Measurements from ENCODE around the gene EFEMP1. TPM values are rescaled to one million over a fixed set of nuclear protein-coding genes. Genes with fewer than 3 reads are reported as not detected.

EFEMP1 gene
- total RNA-seq, 1 experiment from 2014 or later = 0.34 TPM

DNA sequence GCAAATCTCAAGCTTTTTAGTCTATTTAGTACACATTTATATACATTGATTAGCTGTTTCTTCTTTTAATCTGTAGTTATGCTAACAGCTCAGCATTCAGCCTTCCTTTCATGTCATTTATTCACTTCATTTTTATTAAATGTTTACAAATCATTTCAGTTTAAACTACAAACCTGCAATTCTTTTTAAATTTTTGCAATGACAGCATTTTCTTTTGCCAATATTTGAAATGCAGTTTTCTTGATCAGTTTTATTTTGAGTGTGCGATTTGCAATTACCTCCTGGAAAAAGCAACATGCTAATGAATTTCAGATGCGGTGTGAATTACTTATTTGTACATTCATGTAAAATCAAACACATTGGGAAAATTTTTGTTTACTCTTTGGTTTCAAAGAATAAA lies 13.5 kb downstream of the EFEMP1 start:
- Histone ChIP-seq H3K4me3 (replicated peaks in 1 of 2; ENCODE audit: low read depth in 1 of 2, low read length in 2 of 2) (no peak overlapping the region), H3K9me2 (ENCODE audit: insufficient read depth) (no peaks in the 10 kb centered on the region), H3K9ac (ENCODE audit: low read length) (no peak overlapping the region), H3K79me2 (ENCODE audit: insufficient read depth, low read length) (no peaks in the 10 kb centered on the region), H3K4me1 (ENCODE audit: control insufficient read depth in 1 of 2, insufficient read depth in 2 of 2, low read length in 2 of 2) (no peaks in the 10 kb centered on the region), H3K9me3 (ENCODE audit: control insufficient read depth in 1 of 2, insufficient read depth in 1 of 2, low read depth in 1 of 2, low read length in 2 of 2) (no peaks in the 10 kb centered on the region), H2AFZ (ENCODE audit: low read depth, low read length, poor library complexity, severe bottlenecking) (no peak overlapping the region), H3K27ac (ENCODE audit: low read depth, low read length) (no peak overlapping the region), H3K36me3 (ENCODE audit: control insufficient read depth in 1 of 2, insufficient read depth in 2 of 2, low read length in 2 of 2) (no peaks in the 10 kb centered on the region), H3K27me3 (ENCODE audit: insufficient read depth, low read length) (no peaks in the 10 kb centered on the region), H3K4me2 (ENCODE audit: low read length) (no peak overlapping the region), H4K20me1 (ENCODE audit: insufficient read depth) (no peaks in the 10 kb centered on the region)
- TF ChIP-seq, protein P1, sequence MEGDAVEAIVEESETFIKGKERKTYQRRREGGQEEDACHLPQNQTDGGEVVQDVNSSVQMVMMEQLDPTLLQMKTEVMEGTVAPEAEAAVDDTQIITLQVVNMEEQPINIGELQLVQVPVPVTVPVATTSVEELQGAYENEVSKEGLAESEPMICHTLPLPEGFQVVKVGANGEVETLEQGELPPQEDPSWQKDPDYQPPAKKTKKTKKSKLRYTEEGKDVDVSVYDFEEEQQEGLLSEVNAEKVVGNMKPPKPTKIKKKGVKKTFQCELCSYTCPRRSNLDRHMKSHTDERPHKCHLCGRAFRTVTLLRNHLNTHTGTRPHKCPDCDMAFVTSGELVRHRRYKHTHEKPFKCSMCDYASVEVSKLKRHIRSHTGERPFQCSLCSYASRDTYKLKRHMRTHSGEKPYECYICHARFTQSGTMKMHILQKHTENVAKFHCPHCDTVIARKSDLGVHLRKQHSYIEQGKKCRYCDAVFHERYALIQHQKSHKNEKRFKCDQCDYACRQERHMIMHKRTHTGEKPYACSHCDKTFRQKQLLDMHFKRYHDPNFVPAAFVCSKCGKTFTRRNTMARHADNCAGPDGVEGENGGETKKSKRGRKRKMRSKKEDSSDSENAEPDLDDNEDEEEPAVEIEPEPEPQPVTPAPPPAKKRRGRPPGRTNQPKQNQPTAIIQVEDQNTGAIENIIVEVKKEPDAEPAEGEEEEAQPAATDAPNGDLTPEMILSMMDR (IDR thresholded peaks at IDR 0.05 in 2 of 3, conservative IDR thresholded peaks at IDR 0.05 in 1 of 3; ENCODE audit: borderline replicate concordance in 1 of 3, insufficient read depth in 1 of 3, low read depth in 2 of 3, low read length in 2 of 3) = no peak
- TF ChIP-seq, protein P2, sequence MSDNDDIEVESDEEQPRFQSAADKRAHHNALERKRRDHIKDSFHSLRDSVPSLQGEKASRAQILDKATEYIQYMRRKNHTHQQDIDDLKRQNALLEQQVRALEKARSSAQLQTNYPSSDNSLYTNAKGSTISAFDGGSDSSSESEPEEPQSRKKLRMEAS (IDR thresholded peaks at IDR 0.05) = no peak
- TF ChIP-seq TCF7L2 (IDR thresholded peaks at IDR 0.05; ENCODE audit: borderline replicate concordance, extremely low read depth, insufficient read depth, insufficient read length) (no peak), EZH2 (IDR thresholded peaks at IDR 0.05) (no peak), ZNF274 (IDR thresholded peaks at IDR 0.05; ENCODE audit: low read depth, low read length) (no peak)
- CTCF ChIA-PET = no interaction called here
- RAD21 ChIA-PET (ENCODE audit: low non-redundant PET in 1 of 2, low total read pairs in 2 of 2, uncharacterized antibody in 2 of 2, unreplicated experiment in 2 of 2) = no interaction called here
- BruUV-seq (replicated peaks) = no TSS peak
- ATAC-seq (no peak), DNase-seq (ENCODE audit: low read depth, low spot score) (no peak)
- intact Hi-C loops (cut with micrococcal nuclease) = no loop called here
- POLR2A ChIA-PET = no interaction called here

DNA sequence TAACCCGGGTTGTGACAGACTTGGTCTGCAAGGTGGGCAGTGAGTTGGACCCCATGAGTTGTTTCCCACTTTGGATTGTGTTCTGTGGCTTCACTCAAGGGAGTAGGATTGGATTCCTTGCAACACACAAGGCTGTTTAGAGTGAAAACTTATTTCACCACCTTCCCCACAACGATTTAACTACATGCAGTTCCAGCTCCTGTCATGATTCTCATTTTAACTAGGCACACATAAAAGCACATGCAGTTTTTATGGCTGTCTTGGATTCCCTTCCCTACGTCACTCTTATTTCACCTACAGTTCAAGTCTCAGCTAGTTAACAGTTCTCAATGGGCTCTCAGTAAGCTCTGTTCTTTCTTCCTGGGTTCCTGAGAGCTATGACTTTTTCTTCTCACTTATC lies 15.9 kb downstream of the EFEMP1 start:
- ChIA-PET CTCF (no interaction called here), POLR2A (no interaction called here), RAD21 (ENCODE audit: low non-redundant PET in 1 of 2, low total read pairs in 2 of 2, uncharacterized antibody in 2 of 2, unreplicated experiment in 2 of 2) (no interaction called here)
- Histone ChIP-seq H3K4me1 (ENCODE audit: control insufficient read depth in 1 of 2, insufficient read depth in 2 of 2, low read length in 2 of 2) (no peaks in the 10 kb centered on the region), H3K9me2 (ENCODE audit: insufficient read depth) (no peaks in the 10 kb centered on the region), H3K79me2 (ENCODE audit: insufficient read depth, low read length) (no peaks in the 10 kb centered on the region), H3K27me3 (ENCODE audit: insufficient read depth, low read length) (no peaks in the 10 kb centered on the region), H3K9me3 (ENCODE audit: control insufficient read depth in 1 of 2, insufficient read depth in 1 of 2, low read depth in 1 of 2, low read length in 2 of 2) (no peaks in the 10 kb centered on the region), H3K9ac (ENCODE audit: low read length) (no peak overlapping the region), H3K4me2 (ENCODE audit: low read length) (no peak overlapping the region), H2AFZ (ENCODE audit: low read depth, low read length, poor library complexity, severe bottlenecking) (no peak overlapping the region), H3K36me3 (ENCODE audit: control insufficient read depth in 1 of 2, insufficient read depth in 2 of 2, low read length in 2 of 2) (no peaks in the 10 kb centered on the region), H4K20me1 (ENCODE audit: insufficient read depth) (no peaks in the 10 kb centered on the region), H3K27ac (ENCODE audit: low read depth, low read length) (no peak overlapping the region), H3K4me3 (replicated peaks in 1 of 2; ENCODE audit: low read depth in 1 of 2, low read length in 2 of 2) (no peak overlapping the region)
- DNase-seq (ENCODE audit: low read depth, low spot score) (no peak), ATAC-seq (no peak)
- TF ChIP-seq EZH2phosphoT487 (IDR thresholded peaks at IDR 0.05; ENCODE audit: borderline replicate concordance) = no peak
- no peak for TF ChIP-seq RAD21 (IDR thresholded peaks at IDR 0.05; ENCODE audit: low read depth)
- no peak for TF ChIP-seq POLR2A (IDR thresholded peaks at IDR 0.05; ENCODE audit: borderline replicate concordance, extremely low read depth, insufficient read depth, insufficient read length)
- TF ChIP-seq TCF7L2 (IDR thresholded peaks at IDR 0.05; ENCODE audit: borderline replicate concordance, extremely low read depth, insufficient read depth, insufficient read length) = no peak
- TF ChIP-seq, protein P3, sequence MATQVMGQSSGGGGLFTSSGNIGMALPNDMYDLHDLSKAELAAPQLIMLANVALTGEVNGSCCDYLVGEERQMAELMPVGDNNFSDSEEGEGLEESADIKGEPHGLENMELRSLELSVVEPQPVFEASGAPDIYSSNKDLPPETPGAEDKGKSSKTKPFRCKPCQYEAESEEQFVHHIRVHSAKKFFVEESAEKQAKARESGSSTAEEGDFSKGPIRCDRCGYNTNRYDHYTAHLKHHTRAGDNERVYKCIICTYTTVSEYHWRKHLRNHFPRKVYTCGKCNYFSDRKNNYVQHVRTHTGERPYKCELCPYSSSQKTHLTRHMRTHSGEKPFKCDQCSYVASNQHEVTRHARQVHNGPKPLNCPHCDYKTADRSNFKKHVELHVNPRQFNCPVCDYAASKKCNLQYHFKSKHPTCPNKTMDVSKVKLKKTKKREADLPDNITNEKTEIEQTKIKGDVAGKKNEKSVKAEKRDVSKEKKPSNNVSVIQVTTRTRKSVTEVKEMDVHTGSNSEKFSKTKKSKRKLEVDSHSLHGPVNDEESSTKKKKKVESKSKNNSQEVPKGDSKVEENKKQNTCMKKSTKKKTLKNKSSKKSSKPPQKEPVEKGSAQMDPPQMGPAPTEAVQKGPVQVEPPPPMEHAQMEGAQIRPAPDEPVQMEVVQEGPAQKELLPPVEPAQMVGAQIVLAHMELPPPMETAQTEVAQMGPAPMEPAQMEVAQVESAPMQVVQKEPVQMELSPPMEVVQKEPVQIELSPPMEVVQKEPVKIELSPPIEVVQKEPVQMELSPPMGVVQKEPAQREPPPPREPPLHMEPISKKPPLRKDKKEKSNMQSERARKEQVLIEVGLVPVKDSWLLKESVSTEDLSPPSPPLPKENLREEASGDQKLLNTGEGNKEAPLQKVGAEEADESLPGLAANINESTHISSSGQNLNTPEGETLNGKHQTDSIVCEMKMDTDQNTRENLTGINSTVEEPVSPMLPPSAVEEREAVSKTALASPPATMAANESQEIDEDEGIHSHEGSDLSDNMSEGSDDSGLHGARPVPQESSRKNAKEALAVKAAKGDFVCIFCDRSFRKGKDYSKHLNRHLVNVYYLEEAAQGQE (IDR thresholded peaks at IDR 0.05; ENCODE audit: low read depth) = no peak
- BruUV-seq (replicated peaks) = no TSS peak
- intact Hi-C loops (cut with micrococcal nuclease) = no loop called here
